Fibroblast of the aortic adventitia (primary cell): Measurements from ENCODE around the gene EXT2. TPM values are rescaled to one million over a fixed set of nuclear protein-coding genes. Genes with fewer than 3 reads are reported as not detected.
A peak's percentile ranks its signal among the peaks of the same experiment; 100 is the strongest.

Experiments
- DNase-seq: peaks from one replicate; pipeline ENCODE4 v3.0.0-alpha.2; 2010; ENCODE audit warnings: low read depth
- H3K4me3 ChIP-seq: 2 replicates; pipeline ENCODE4 v1.5.1; 2011; ENCODE audit warnings: low read depth, mild to moderate bottlenecking, control low read depth, low read length, moderate library complexity
- CTCF ChIP-seq: IDR thresholded peaks from 2 replicates; pipeline ENCODE4 v1.5.1; 2011; ENCODE audit warnings: mild to moderate bottlenecking, low read length, control low read depth, inconsistent platforms; ENCODE audit not compliant: insufficient read depth
- total RNA-seq: library from RNA; depleted of rRNA; stranded (reverse); fragments of >200 nt; gene quantifications from 2 replicates; pipeline ENCODE4 v1.2.3, GENCODE V29; 2012; ENCODE audit warnings: low replicate concordance

Gene EXT2
- total RNA-seq, 1 donor = 100 TPM

GRCh38 chr11:44221456-44221855 is 126.0 kb downstream of the EXT2 start:
- H3K4me3 ChIP-seq = no peak overlapping the region
- peak; percentile 40 for DNase-seq
- TF ChIP-seq CTCF = no peak

GRCh38 chr11:44221992-44222391 is 126.5 kb downstream of the EXT2 start:
- TF ChIP-seq CTCF = no peak
- DNase-seq = no peak
- H3K4me3 ChIP-seq = no peak overlapping the region

DNA sequence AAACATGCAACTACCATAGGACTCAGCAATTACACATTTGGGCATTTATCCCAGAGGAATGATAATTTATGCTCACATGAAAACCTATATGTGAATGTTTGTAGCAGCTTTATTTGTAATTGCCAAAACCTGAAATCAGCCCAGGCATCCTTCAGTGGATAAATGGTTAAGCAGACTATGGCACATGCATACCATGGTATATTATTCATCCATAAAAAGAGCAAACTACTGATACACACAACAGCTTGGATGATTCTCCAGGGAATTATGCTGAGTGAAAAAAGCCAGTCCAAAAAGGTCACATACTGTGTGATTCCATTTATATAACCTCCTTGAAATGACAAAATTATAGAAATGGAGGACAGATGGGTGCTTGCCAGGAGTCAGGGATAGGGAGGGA is 127.8 kb downstream of the EXT2 start:
- peak; percentile 67 for DNase-seq
- TF ChIP-seq CTCF = no peak
- H3K4me3 ChIP-seq = no peak overlapping the region

DNA sequence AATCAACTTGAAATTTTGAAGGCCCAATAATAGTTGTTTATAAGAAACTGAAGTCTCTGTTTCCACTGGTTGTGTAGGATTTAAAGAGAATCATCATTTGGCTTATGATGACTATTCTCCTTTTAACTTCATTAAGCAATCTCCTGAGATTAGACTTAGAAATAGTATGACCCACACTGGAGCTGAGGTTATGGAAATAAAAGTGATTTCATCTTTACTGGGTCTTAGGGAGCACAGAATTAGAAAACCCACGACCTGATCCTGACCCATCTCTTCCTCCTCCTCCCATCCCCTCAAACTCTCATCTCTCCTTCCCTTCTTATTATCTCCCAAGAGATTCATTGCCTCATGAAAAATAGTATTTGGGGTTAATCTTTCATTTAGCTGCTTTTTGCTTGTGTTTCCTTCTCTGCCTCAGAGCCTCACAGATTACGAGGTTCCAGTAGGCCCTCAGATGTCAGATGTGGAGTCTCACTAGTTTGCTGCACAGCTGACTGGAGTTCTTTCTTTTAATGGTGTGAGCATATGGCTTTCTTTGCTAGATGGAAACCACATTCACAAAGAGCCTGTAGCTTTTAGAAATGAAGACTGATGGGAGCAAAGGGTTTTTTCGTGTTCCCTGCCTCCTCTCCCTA is 129.5 kb downstream of the EXT2 start:
- no peak for DNase-seq
- TF ChIP-seq CTCF = no peak

GRCh38 chr11:44226490-44226889 is 131.0 kb downstream of the EXT2 start:
- no peak for DNase-seq
- TF ChIP-seq CTCF = no peak
- no peak overlapping the region for H3K4me3 ChIP-seq

More for the DNA sequence above, 129.5 kb downstream of the EXT2 start:
- H3K4me3 ChIP-seq = no peak overlapping the region

DNA sequence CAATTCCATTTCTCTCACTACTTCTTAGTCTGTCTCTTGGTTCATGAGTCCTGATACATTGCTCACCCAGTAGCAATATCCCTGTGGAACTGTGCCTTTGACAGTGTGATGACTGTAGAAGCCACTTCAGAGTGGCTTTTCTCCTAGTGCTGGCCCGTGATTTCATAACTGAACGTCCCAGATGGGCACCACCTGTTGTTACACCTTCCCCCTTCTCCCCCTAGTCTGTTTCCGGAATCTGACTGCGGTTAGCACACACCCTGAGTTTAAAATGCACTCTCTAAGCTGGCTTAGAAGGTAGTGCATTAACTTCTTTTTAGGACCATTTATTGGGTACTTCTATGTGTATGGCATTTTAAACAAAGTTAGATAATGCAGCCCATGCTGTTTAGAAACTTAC is 131.5 kb downstream of the EXT2 start:
- no peak for TF ChIP-seq CTCF
- no peak for DNase-seq
- no peak overlapping the region for H3K4me3 ChIP-seq

GRCh38 chr11:44228379-44228778 is 132.9 kb downstream of the EXT2 start:
- DNase-seq = no peak
- TF ChIP-seq CTCF = no peak
- H3K4me3 ChIP-seq = no peak overlapping the region
